Esophagus squamous epithelium (tissue), 4 donors: ENCODE measurements around the gene FGFR3.

Experiments used
- POLR2A ChIP-seq, 4 donors: fragments of 450-650 bp; IDR thresholded peaks; one replicate each; pipeline ENCODE4 v1.6.1; 2017; ENCODE audit warnings: antibody characterized with exemption in 4 of 4, mild to moderate bottlenecking in 4 of 4, moderate library complexity in 3 of 4
- TF ChIP-seq, protein P1 (sequence below), 6 experiments: fragments of 450-650 bp in 4 of 6; fragments of 200-600 bp in 2 of 6; sonication (generic) in 2 of 6; IDR thresholded peaks; one replicate each; pipeline ENCODE4 v1.5.1; 2016 to 2019; ENCODE audit warnings: antibody characterized with exemption in 6 of 6, mild to moderate bottlenecking in 4 of 6, moderate library complexity in 4 of 6

DNA sequence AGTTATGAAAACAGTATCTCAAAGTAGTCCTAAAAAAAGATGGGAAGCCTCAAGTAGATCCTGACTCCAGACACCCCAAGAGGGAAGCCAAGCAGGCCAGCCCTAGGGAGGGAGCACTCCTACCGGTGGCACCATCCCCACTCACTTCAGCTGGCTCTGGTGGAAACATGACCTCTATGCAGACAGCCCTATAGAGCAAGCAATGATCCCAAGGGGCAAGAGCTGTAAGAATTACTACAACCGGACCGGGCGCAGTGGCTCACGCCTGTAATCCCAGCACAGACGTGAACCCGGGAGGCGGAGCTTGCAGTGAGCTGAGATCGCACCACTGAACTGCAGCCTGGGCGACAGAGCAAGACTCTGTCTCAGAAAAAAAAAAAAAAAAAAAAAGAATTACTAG lies 57.2 kb downstream of the FGFR3 start:
- TF ChIP-seq, protein P1, sequence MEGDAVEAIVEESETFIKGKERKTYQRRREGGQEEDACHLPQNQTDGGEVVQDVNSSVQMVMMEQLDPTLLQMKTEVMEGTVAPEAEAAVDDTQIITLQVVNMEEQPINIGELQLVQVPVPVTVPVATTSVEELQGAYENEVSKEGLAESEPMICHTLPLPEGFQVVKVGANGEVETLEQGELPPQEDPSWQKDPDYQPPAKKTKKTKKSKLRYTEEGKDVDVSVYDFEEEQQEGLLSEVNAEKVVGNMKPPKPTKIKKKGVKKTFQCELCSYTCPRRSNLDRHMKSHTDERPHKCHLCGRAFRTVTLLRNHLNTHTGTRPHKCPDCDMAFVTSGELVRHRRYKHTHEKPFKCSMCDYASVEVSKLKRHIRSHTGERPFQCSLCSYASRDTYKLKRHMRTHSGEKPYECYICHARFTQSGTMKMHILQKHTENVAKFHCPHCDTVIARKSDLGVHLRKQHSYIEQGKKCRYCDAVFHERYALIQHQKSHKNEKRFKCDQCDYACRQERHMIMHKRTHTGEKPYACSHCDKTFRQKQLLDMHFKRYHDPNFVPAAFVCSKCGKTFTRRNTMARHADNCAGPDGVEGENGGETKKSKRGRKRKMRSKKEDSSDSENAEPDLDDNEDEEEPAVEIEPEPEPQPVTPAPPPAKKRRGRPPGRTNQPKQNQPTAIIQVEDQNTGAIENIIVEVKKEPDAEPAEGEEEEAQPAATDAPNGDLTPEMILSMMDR (IDR thresholded peaks at IDR 0.05) = no peak
- no peak for TF ChIP-seq POLR2A (IDR thresholded peaks at IDR 0.05)
